ENCODE data around the gene FAM120B.

Gene FAM120B

DNA sequence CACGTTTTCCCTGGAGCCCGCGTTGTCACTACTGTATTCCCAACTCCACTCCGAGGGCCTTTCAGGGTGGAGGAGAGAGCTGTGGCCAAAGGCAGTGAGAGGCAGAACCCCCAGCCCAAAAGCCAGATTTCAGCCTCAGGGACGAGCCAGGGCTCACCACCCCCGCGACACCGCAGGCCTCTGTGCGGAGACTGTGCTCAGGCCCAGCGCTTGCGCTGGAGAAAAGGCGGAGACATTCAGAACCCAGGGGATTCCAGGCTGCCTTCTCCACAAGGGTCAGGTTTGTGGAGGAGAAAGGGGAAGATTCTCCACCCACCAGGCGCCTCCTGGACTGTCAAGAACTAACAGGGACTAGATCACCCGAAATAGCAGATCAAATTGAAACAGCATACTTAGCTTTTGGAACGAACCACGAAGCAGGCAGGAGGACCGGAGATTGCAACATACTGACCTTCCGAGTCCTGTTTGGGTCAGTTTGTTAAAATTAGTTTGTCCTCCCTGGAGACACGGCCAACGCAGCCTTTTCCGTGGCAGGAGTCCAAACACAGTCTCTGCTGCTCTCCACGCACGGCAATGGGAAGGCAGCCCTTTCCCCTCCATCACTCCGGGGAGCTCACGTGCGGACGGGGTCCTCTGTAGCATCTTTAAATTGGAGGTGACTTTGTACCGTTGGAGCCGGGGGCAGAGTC, 30.0 kb upstream of the FAM120B start:
- H3K9me3 ChIP-seq (ENCODE audit: low read length) = no peaks in the 10 kb centered on the region
- H3K27ac ChIP-seq (ENCODE audit: low read depth, low read length, poor library complexity, severe bottlenecking) = no peak overlapping the region
- H3K9ac ChIP-seq (ENCODE audit: low read length) = no peak overlapping the region
- H3K36me3 ChIP-seq (ENCODE audit: insufficient read depth, low read length) = no peaks in the 10 kb centered on the region
- no peaks in the 10 kb centered on the region for H3K79me2 ChIP-seq (ENCODE audit: insufficient read depth, low read length)
- TF ChIP-seq EZH2 (IDR thresholded peaks at IDR 0.05; ENCODE audit: borderline replicate concordance, low read length) = no peak
- TF ChIP-seq, protein P1, sequence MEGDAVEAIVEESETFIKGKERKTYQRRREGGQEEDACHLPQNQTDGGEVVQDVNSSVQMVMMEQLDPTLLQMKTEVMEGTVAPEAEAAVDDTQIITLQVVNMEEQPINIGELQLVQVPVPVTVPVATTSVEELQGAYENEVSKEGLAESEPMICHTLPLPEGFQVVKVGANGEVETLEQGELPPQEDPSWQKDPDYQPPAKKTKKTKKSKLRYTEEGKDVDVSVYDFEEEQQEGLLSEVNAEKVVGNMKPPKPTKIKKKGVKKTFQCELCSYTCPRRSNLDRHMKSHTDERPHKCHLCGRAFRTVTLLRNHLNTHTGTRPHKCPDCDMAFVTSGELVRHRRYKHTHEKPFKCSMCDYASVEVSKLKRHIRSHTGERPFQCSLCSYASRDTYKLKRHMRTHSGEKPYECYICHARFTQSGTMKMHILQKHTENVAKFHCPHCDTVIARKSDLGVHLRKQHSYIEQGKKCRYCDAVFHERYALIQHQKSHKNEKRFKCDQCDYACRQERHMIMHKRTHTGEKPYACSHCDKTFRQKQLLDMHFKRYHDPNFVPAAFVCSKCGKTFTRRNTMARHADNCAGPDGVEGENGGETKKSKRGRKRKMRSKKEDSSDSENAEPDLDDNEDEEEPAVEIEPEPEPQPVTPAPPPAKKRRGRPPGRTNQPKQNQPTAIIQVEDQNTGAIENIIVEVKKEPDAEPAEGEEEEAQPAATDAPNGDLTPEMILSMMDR (IDR thresholded peaks at IDR 0.05; ENCODE audit: low read length) = no peak
- H3K9me2 ChIP-seq (ENCODE audit: low read depth, low read length) = no peaks in the 10 kb centered on the region
- no peak overlapping the region for H3K4me2 ChIP-seq (ENCODE audit: low read length)
- H3F3A ChIP-seq (ENCODE audit: insufficient read depth, low read length) = peaks cover 4% of the 10 kb centered on the region; the same call in 1 of the 2 replicates
- H3K4me1 ChIP-seq (ENCODE audit: insufficient read depth, low read length, severe bottlenecking) = peaks cover 40% of the 10 kb centered on the region
- H3K27me3 ChIP-seq (ENCODE audit: insufficient read depth, low read length) = 0 out of 2 replicates have a peak, but pooled peaks cover 6% of the 10 kb centered on the region
- H4K20me1 ChIP-seq (ENCODE audit: insufficient read depth, low read length) = no peaks in the 10 kb centered on the region
- no peak overlapping the region for H3K4me3 ChIP-seq (ENCODE audit: low read depth, low read length, poor library complexity, severe bottlenecking)
- H2AFZ ChIP-seq (ENCODE audit: low read length) = no peak overlapping the region

DNA sequence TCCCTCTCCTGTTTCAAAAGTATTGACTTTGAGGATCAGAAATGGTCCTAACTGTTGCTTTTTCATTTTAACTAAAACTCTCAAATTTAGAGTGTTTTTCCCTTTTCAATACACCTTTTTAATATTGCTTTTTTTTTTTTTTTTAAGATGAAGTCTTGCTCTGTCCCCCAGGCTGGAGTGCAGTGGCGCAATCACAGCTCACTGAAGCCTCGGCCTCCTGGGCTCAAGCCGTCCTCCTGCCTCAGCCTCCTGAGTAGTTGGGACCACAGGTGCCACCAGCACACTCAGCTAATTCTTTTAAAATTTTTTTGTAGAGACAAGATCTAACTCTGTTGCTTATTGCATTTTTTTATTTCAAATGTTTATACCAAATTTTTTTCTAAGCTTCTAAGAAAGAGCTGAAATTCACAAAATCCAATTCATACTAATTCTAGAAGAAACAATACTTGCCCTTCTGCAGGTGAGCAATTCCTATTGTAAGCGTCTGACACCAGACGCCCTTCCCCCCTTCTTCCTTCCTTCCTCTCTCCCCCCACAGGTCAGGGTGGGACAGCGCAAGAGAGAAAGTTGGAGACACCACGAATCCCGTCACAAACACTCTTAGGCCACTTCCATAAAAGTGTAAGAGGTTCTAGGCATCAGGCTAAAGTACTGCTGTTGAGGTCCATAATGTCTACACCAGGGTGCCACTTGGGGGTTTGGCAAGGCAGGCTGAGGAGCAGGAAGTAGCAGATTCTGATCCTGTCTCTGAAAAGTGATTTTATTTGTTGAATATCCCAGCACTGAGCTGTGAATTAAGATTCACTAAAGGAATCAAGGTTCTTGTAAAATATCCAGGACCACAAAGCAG, 28.4 kb upstream of the FAM120B start:
- no peak for TF ChIP-seq EZH2 (IDR thresholded peaks at IDR 0.05; ENCODE audit: borderline replicate concordance, low read length)
- TF ChIP-seq, protein P1 (IDR thresholded peaks at IDR 0.05; ENCODE audit: low read length) = no peak
- no peak overlapping the region for H3K4me3 ChIP-seq (ENCODE audit: low read depth, low read length, poor library complexity, severe bottlenecking)
- H3K27me3 ChIP-seq (ENCODE audit: insufficient read depth, low read length) = no peaks in the 10 kb centered on the region
- H3K9ac ChIP-seq (ENCODE audit: low read length) = no peak overlapping the region
- no peaks in the 10 kb centered on the region for H4K20me1 ChIP-seq (ENCODE audit: insufficient read depth, low read length)
- H3K36me3 ChIP-seq (ENCODE audit: insufficient read depth, low read length) = no peaks in the 10 kb centered on the region
- peaks cover 34% of the 10 kb centered on the region for H3K4me1 ChIP-seq (ENCODE audit: insufficient read depth, low read length, severe bottlenecking)
- H3K27ac ChIP-seq (ENCODE audit: low read depth, low read length, poor library complexity, severe bottlenecking) = no peak overlapping the region
- H3K9me3 ChIP-seq (ENCODE audit: low read length) = no peaks in the 10 kb centered on the region
- H2AFZ ChIP-seq (ENCODE audit: low read length) = 0 out of 2 replicates have a peak overlapping the region, but pooled peaks have one; percentile 15
- H3F3A ChIP-seq (ENCODE audit: insufficient read depth, low read length) = peaks cover 4% of the 10 kb centered on the region; the same call in 1 of the 2 replicates
- H3K79me2 ChIP-seq (ENCODE audit: insufficient read depth, low read length) = no peaks in the 10 kb centered on the region
- H3K9me2 ChIP-seq (ENCODE audit: low read depth, low read length) = no peaks in the 10 kb centered on the region
- H3K4me2 ChIP-seq (ENCODE audit: low read length) = peak overlapping the region; percentile 11; the same call in 1 of the 2 replicates

DNA sequence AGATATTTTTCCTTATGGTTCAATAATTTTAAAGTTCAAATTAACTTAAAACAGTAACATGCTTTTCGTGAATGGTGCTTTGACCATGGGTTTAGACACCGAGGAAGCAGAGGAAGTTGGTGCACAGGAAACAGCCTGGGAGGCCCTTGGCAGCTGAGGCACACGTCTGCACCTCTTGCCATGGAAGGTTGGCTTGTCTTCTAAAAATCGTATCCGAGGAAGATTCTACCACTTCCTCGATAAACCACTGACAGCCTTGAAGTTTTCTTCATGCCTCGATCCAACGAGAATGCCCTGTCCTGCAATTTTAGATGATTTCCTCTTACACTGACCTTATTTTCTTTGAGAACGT, 27.8 kb upstream of the FAM120B start:
- Histone ChIP-seq H3K79me2 (ENCODE audit: insufficient read depth, low read length) (no peaks in the 10 kb centered on the region), H3F3A (ENCODE audit: insufficient read depth, low read length) (peaks cover 4% of the 10 kb centered on the region; the same call in 1 of the 2 replicates), H4K20me1 (ENCODE audit: insufficient read depth, low read length) (no peaks in the 10 kb centered on the region), H3K9me3 (ENCODE audit: low read length) (no peaks in the 10 kb centered on the region), H3K4me3 (ENCODE audit: low read depth, low read length, poor library complexity, severe bottlenecking) (no peak overlapping the region), H3K27ac (ENCODE audit: low read depth, low read length, poor library complexity, severe bottlenecking) (no peak overlapping the region), H3K9me2 (ENCODE audit: low read depth, low read length) (no peaks in the 10 kb centered on the region), H3K9ac (ENCODE audit: low read length) (no peak overlapping the region), H3K4me1 (ENCODE audit: insufficient read depth, low read length, severe bottlenecking) (peaks cover 34% of the 10 kb centered on the region), H2AFZ (ENCODE audit: low read length) (0 out of 2 replicates have a peak overlapping the region, but pooled peaks have one; percentile 15), H3K4me2 (ENCODE audit: low read length) (peak overlapping the region; percentile 11; the same call in 1 of the 2 replicates), H3K36me3 (ENCODE audit: insufficient read depth, low read length) (no peaks in the 10 kb centered on the region), H3K27me3 (ENCODE audit: insufficient read depth, low read length) (no peaks in the 10 kb centered on the region)
- TF ChIP-seq, protein P1 (IDR thresholded peaks at IDR 0.05; ENCODE audit: low read length) = no peak
- no peak for TF ChIP-seq EZH2 (IDR thresholded peaks at IDR 0.05; ENCODE audit: borderline replicate concordance, low read length)
